KMS-11 (cell line): ENCODE data around the gene SAMD4B.
"Not testable (repeated sequence)": the region's sequence is repeated elsewhere in the genome, so short reads cannot be mapped to it uniquely, and the experiment has no call there.

Experiments used
- H2AFZ ChIP-seq: fragments of 200-600 bp; sonication (generic); 2 replicates; pipeline ENCODE4 v1.6.1; 2016; ENCODE audit warnings: antibody characterized with exemption, mixed run types, low read depth
- H3K27ac ChIP-seq: fragments of 200-600 bp; sonication (generic); 2 replicates; pipeline ENCODE4 v1.6.1; 2016; ENCODE audit warnings: mild to moderate bottlenecking, mixed run types
- H3K27me3 ChIP-seq: fragments of 200-600 bp; sonication (generic); 2 replicates; pipeline ENCODE4 v1.6.1; 2017; ENCODE audit warnings: mild to moderate bottlenecking, low read depth, mixed run types, moderate library complexity; ENCODE audit not compliant: insufficient read depth
- H3K36me3 ChIP-seq: fragments of 200-600 bp; sonication (generic); 2 replicates; pipeline ENCODE4 v1.6.1; 2017; ENCODE audit warnings: mild to moderate bottlenecking, mixed run types; ENCODE audit not compliant: insufficient read depth
- H3K4me1 ChIP-seq: fragments of 200-600 bp; sonication (generic); 2 replicates; pipeline ENCODE4 v1.6.1; 2016; ENCODE audit warnings: mild to moderate bottlenecking, low read depth, mixed run types; ENCODE audit not compliant: poor library complexity, severe bottlenecking
- H3K4me2 ChIP-seq: fragments of 200-600 bp; sonication (generic); 2 replicates; pipeline ENCODE4 v1.7.0; 2016; ENCODE audit warnings: mild to moderate bottlenecking, mixed run types
- H3K4me3 ChIP-seq: fragments of 200-600 bp; sonication (generic); IDR thresholded peaks from 2 replicates; pipeline ENCODE4 v1.6.1; 2017; ENCODE audit warnings: low read depth, low read length, mixed read lengths; ENCODE audit not compliant: insufficient read depth
- H3K79me2 ChIP-seq: fragments of 200-600 bp; sonication (generic); 2 replicates; pipeline ENCODE4 v1.6.1; 2016; ENCODE audit warnings: low read depth, mixed run types; ENCODE audit not compliant: insufficient read depth
- H3K9ac ChIP-seq: fragments of 200-600 bp; sonication (generic); 2 replicates; pipeline ENCODE4 v1.6.1; 2016; ENCODE audit warnings: mild to moderate bottlenecking, mixed run types
- H4K20me1 ChIP-seq: fragments of 200-600 bp; sonication (generic); 2 replicates; pipeline ENCODE4 v1.6.1; 2016; ENCODE audit warnings: mild to moderate bottlenecking, mixed run types; ENCODE audit not compliant: insufficient read depth
- TF ChIP-seq, protein P1 (sequence below): fragments of 200-600 bp; sonication (generic); conservative IDR thresholded peaks from 2 replicates; pipeline ENCODE4 v1.6.1; 2017; ENCODE audit warnings: low read depth, mild to moderate bottlenecking, antibody characterized with exemption, low read length, moderate library complexity, mixed read lengths

SAMD4B gene

DNA sequence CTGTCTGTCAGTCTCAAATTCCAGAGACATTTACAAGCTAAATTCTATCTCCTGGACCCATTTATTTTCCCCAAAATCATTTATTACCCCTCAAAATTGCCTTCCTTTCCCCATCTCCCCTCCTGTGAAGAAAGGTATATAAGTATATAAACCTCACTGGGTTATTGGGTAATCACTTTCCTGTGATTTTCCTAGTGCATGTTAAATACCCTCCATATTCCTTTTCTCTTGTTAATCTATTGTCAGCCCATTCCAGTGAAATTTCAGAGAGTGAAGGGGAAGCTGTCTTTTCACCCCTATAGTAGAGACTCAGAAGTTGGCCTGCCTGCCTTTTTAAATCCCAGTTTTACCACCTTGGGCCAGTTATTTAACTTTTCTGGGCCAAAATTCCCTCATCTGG is 36.1 kb upstream of the SAMD4B start:
- H3K27me3 ChIP-seq = no peaks in the 10 kb centered on the region
- no peak overlapping the region for H3K4me2 ChIP-seq

DNA sequence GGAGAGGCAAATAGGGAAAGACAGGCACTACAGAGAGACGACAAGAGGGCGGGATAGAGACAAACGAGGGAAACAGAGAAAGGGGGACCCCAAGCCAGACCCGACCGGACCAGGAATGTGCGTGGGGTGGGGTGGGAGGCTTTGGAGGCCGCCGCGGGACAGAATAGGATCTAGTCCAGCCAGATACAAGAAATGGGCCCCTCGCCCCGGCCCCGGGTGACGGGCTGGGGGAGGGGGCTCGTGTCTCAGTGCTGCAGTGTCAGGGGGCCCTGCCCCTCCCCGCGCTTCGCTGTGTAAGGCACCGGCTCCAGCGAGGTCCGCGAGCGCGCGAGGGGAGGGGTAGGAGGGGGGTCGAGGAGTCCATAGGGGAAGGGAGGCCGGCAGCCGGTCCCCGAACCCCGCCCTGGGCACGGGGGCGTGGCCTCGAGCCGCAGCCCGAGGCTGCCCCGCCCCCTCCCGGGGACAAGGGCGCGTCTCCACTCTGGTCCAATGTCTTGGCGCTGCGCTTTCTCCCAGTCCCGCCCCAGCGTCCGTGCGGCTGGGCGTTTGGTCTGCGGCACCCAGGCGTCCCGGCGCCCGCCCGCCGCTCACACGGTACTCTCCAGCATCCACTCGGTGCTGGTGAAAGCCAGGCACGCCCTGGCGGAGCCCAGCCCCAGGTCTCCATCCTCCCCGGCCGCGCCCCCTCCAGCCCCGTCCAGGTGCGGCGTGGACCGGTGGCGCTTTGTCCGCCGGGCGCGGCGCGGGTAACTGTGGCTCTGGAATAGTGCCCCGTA is 35.0 kb upstream of the SAMD4B start:
- Histone ChIP-seq H2AFZ (no peak overlapping the region), H3K79me2 (peaks cover 3% of the 10 kb centered on the region; the same call in 1 of the 2 replicates), H3K4me1 (peaks cover 14% of the 10 kb centered on the region), H3K27me3 (no peaks in the 10 kb centered on the region), H3K4me2 (no peak overlapping the region), H3K4me3 (no peak overlapping the region), H3K27ac (no peak overlapping the region), H4K20me1 (no peaks in the 10 kb centered on the region), H3K9ac (no peak overlapping the region), H3K36me3 (no peaks in the 10 kb centered on the region; the same call in 1 of the 2 replicates)
- TF ChIP-seq, protein P1, sequence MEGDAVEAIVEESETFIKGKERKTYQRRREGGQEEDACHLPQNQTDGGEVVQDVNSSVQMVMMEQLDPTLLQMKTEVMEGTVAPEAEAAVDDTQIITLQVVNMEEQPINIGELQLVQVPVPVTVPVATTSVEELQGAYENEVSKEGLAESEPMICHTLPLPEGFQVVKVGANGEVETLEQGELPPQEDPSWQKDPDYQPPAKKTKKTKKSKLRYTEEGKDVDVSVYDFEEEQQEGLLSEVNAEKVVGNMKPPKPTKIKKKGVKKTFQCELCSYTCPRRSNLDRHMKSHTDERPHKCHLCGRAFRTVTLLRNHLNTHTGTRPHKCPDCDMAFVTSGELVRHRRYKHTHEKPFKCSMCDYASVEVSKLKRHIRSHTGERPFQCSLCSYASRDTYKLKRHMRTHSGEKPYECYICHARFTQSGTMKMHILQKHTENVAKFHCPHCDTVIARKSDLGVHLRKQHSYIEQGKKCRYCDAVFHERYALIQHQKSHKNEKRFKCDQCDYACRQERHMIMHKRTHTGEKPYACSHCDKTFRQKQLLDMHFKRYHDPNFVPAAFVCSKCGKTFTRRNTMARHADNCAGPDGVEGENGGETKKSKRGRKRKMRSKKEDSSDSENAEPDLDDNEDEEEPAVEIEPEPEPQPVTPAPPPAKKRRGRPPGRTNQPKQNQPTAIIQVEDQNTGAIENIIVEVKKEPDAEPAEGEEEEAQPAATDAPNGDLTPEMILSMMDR = no peak

More for the DNA sequence above, 36.1 kb upstream of the SAMD4B start:
- Histone ChIP-seq H3K4me1 (peaks cover 17% of the 10 kb centered on the region), H3K9ac (no peak overlapping the region), H3K4me3 (no peak overlapping the region), H3K36me3 (no peaks in the 10 kb centered on the region; the same call in 1 of the 2 replicates), H3K79me2 (no peaks in the 10 kb centered on the region; the same call in 1 of the 2 replicates), H3K27ac (0 out of 2 replicates have a peak overlapping the region, but pooled peaks have one; percentile 21), H2AFZ (no peak overlapping the region), H4K20me1 (no peaks in the 10 kb centered on the region)
- TF ChIP-seq, protein P1 = no peak

DNA sequence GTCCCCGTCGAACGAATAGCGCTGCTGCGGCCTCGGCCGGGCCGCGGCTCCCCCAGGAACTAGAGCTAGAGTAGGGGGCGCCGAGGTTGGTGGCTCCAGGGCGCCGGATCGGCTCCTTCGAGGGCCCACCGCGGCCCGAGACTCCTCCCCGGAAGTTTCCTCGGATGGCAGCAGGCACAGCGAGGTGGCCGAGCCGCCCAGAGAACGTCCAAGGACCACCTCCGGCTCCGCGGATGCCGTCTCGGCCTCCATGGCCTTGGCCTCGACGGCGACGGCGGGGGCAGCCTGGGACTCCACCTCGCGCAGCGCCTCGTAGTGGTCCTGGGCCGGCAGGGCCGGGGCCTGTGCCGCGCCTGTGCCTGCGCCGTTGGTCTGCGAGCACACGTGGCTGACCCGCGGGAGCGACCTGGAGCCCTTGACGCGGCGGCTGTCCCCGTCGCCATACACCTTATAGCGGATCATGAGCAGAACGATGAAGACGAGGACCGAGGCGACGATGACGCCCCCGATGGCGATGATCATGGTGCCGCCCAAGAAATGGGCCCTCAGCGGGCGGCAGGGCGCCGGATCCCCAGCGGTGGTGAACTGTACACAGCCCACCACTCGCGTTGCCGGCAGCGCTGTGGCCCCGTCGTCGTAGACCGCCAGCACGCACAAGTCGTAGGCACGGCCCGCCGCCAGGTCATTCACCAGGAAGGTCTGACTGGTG is 34.2 kb upstream of the SAMD4B start:
- Histone ChIP-seq H3K9ac (no peak overlapping the region), H3K36me3 (no peaks in the 10 kb centered on the region; the same call in 1 of the 2 replicates), H3K79me2 (peaks cover 5% of the 10 kb centered on the region; the same call in 1 of the 2 replicates), H2AFZ (no peak overlapping the region), H3K4me2 (no peak overlapping the region), H3K27ac (no peak overlapping the region), H4K20me1 (no peaks in the 10 kb centered on the region), H3K27me3 (no peaks in the 10 kb centered on the region), H3K4me1 (peaks cover 13% of the 10 kb centered on the region), H3K4me3 (no peak overlapping the region)
- TF ChIP-seq, protein P1 = no peak

DNA sequence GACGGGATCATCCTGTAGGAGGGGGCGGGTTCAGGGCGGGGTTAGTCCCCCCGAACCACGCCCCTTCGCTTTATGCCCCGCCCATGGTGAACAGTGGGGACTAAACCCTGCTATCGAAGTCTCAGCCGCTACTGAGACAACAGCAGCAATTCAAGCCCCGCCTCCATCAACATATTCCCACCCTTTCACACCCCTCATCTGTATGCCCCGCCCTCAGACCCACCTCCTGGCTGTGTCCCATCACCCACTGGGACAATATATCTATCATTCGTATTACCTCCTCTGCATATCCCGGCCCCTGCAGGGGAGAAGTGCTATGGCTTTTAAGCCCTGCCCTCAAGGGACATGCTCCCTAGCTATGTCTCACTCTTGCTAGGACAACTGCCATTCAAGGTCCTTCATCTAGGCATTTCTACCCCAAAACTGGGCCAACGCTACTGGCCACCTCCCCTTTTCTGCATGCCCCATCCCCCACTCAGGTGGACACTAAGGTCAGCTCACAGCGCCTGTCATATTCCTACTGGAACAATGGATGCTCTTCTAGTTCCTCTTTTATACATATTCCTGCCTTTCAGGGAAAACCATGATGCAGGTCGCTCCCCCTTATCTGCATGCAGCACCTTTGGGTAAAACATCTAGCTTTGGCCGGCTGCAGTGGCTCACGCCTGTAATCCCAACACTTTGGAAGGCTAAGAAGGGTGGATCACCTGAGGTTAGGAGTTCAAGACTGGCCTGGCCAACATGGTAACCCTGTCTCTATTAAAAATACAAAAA is 33.5 kb upstream of the SAMD4B start:
- H3K79me2 ChIP-seq = peaks cover 5% of the 10 kb centered on the region; the same call in 1 of the 2 replicates
- H3K27ac ChIP-seq = no peak overlapping the region
- H3K9ac ChIP-seq = no peak overlapping the region
- no peaks in the 10 kb centered on the region; the same call in 1 of the 2 replicates for H3K36me3 ChIP-seq
- no peaks in the 10 kb centered on the region for H4K20me1 ChIP-seq
- TF ChIP-seq, protein P1 = no peak
- peaks cover 13% of the 10 kb centered on the region for H3K4me1 ChIP-seq
- no peak overlapping the region for H3K4me3 ChIP-seq
- H3K27me3 ChIP-seq = no peaks in the 10 kb centered on the region
- no peak overlapping the region for H3K4me2 ChIP-seq
- H2AFZ ChIP-seq = no peak overlapping the region

DNA sequence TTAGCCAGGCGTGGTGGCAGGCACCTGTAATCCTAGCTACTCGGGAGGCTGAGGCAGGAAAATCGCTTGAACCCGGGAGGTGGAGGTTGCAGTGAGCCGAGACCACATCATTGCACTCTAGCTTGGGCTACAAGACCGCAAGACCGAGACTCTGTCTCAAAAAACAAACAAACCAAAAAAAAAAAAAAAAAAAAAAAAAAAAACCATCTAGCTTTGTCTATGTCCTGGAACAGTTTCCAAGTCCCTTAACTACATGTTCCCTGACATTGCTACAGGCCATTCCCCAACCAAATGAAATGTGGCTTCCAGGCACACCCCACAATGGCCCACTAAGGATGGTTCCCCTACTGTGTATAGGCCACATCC is 32.9 kb upstream of the SAMD4B start:
- H4K20me1 ChIP-seq, H2AFZ ChIP-seq, H3K9ac ChIP-seq, H3K79me2 ChIP-seq, H3K4me3 ChIP-seq, H3K4me2 ChIP-seq, H3K27ac ChIP-seq, H3K36me3 ChIP-seq, H3K27me3 ChIP-seq: not testable (repeated sequence)
- H3K4me1 ChIP-seq = peaks cover 13% of the 10 kb centered on the region
